HEK293 (cell line): ENCODE data around the gene BCL6.

Experiments
- CTCF ChIA-PET: fragments of 350-600 bp; formaldehyde crosslinking; extraction: SDS; loops from one replicate; lab custom pipeline; 2021; ENCODE audit warnings: antibody characterized with exemption; lab: Yijun Ruan, JAX
- POLR2A ChIA-PET: fragments of 300-600 bp; formaldehyde crosslinking; extraction: SDS; loops from one replicate; lab custom pipeline; 2020; ENCODE audit warnings: antibody characterized with exemption, inconsistent platforms; lab: Yijun Ruan, JAX
- H3K27ac ChIP-seq: fragments of 200-500 bp; sonication (Bioruptor generic); 2 replicates; pipeline ENCODE4 v1.5.1; 2014; ENCODE audit warnings: low read depth, low read length, control low read depth, inconsistent platforms; ENCODE audit errors: extremely low read depth
- H3K36me3 ChIP-seq, 2 experiments: fragments of 200-500 bp in 1 of 2; sonication (Bioruptor generic) in 1 of 2; 1 replicate in 1 of 2; 2 replicates in 1 of 2; pipeline ENCODE4 v1.5.1; 2014 to 2017; ENCODE audit warnings: inconsistent platforms in 2 of 2, low read length in 2 of 2; ENCODE audit not compliant: control insufficient read depth in 2 of 2, insufficient read depth in 1 of 2
- H3K4me1 ChIP-seq: fragments of 200-500 bp; sonication (Bioruptor generic); 2 replicates; pipeline ENCODE4 v1.5.1; 2014; ENCODE audit warnings: mild to moderate bottlenecking, low read length, inconsistent platforms; ENCODE audit not compliant: control insufficient read depth, insufficient read depth
- H3K4me3 ChIP-seq: 2 replicates; pipeline ENCODE4 v1.5.1; 2011; ENCODE audit warnings: low read depth, mild to moderate bottlenecking, control low read depth, low read length, moderate library complexity
- H3K9me3 ChIP-seq: fragments of 200-500 bp; sonication (Bioruptor generic); 2 replicates; pipeline ENCODE4 v1.5.1; 2014; ENCODE audit warnings: low read depth, low read length, inconsistent platforms; ENCODE audit not compliant: control insufficient read depth, insufficient read depth
- EGR2 ChIP-seq: fragments of 450-650 bp; formaldehyde crosslinking; IDR thresholded peaks from 2 replicates; pipeline ENCODE4 v1.5.1; 2016; ENCODE audit warnings: low read depth, missing biosample characterization, missing genetic modification characterization
- GLI4 ChIP-seq: fragments of 450-650 bp; formaldehyde crosslinking; IDR thresholded peaks from 2 replicates; pipeline ENCODE4 v1.5.1; 2016; ENCODE audit warnings: missing biosample characterization, missing genetic modification characterization
- GLIS2 ChIP-seq: fragments of 450-650 bp; formaldehyde crosslinking; IDR thresholded peaks from 2 replicates; pipeline ENCODE4 v1.5.1; 2016; ENCODE audit warnings: missing biosample characterization, missing genetic modification characterization
- ZBTB17 ChIP-seq: fragments of 450-650 bp; formaldehyde crosslinking; IDR thresholded peaks from 2 replicates; pipeline ENCODE4 v1.5.1; 2016; ENCODE audit warnings: missing biosample characterization, missing genetic modification characterization
- ZBTB7A ChIP-seq: fragments of 450-650 bp; formaldehyde crosslinking; IDR thresholded peaks from 2 replicates; pipeline ENCODE4 v1.5.1; 2016; ENCODE audit warnings: low read depth, missing biosample characterization, missing genetic modification characterization
- ZFP69B ChIP-seq: fragments of 450-650 bp; formaldehyde crosslinking; IDR thresholded peaks from 2 replicates; pipeline ENCODE4 v1.5.1; 2016; ENCODE audit warnings: missing biosample characterization, missing genetic modification characterization
- ZNF114 ChIP-seq: fragments of 450-650 bp; formaldehyde crosslinking; IDR thresholded peaks from 2 replicates; pipeline ENCODE4 v1.5.0; 2017; ENCODE audit warnings: missing biosample characterization, missing genetic modification characterization
- ZNF239 ChIP-seq: fragments of 450-650 bp; formaldehyde crosslinking; IDR thresholded peaks from 2 replicates; pipeline ENCODE4 v1.5.1; 2016; ENCODE audit warnings: missing biosample characterization, missing genetic modification characterization
- ZNF37A ChIP-seq: fragments of 450-650 bp; IDR thresholded peaks from 2 replicates; pipeline ENCODE4 v1.5.1; 2018; ENCODE audit warnings: missing biosample characterization, missing genetic modification characterization
- ZNF404 ChIP-seq: fragments of 450-650 bp; formaldehyde crosslinking; IDR thresholded peaks from 2 replicates; pipeline ENCODE4 v1.5.1; 2017; ENCODE audit warnings: missing biosample characterization, missing genetic modification characterization
- ZNF677 ChIP-seq: fragments of 450-650 bp; IDR thresholded peaks from 2 replicates; pipeline ENCODE4 v1.5.0; 2018; ENCODE audit warnings: missing biosample characterization, mild to moderate bottlenecking, missing genetic modification characterization, moderate library complexity
- ZNF747 ChIP-seq: fragments of 450-650 bp; formaldehyde crosslinking; IDR thresholded peaks from 2 replicates; pipeline ENCODE4 v1.5.1; 2016; ENCODE audit warnings: missing biosample characterization, missing genetic modification characterization
- TF ChIP-seq, protein P1 (sequence below): fragments of 450-650 bp; IDR thresholded peaks from 2 replicates; pipeline ENCODE4 v1.5.1; 2018; ENCODE audit warnings: missing biosample characterization, mild to moderate bottlenecking, missing genetic modification characterization
- TF ChIP-seq, protein P2 (sequence below): fragments of 450-650 bp; formaldehyde crosslinking; IDR thresholded peaks from 2 replicates; pipeline ENCODE4 v1.5.1; 2016; ENCODE audit warnings: missing biosample characterization, missing genetic modification characterization
- TF ChIP-seq, protein P3 (sequence below): fragments of 450-650 bp; formaldehyde crosslinking; IDR thresholded peaks from 2 replicates; pipeline ENCODE4 v1.5.1; 2016; ENCODE audit warnings: missing biosample characterization, missing genetic modification characterization
- TF ChIP-seq, protein P4 (sequence below): fragments of 450-650 bp; formaldehyde crosslinking; IDR thresholded peaks from 2 replicates; pipeline ENCODE4 v1.5.1; 2016; ENCODE audit warnings: missing biosample characterization, missing genetic modification characterization
- TF ChIP-seq, protein P5 (sequence below): fragments of 450-650 bp; formaldehyde crosslinking; conservative IDR thresholded peaks from 2 replicates; pipeline ENCODE4 v1.5.1; 2016; ENCODE audit warnings: low read depth, missing biosample characterization, missing genetic modification characterization

The BCL6 gene

DNA sequence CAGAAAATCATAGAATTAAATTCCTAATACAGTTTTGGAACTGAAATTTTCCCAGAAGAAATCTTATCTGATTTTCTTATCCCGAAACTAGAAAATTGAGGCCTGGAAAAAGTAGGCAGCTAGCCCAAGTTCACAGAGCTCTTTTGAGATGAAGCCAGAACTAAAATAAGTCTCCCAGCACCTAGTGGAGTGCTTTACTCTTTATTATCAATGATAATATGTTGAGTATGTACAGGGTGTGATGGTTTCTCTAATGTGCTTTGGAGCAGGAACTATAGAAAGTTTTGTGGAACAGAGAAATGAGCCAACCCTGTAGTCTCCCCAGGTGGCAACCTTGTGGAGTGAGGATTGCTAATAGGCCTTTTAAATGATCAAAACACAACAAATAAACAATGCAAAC lies 30.3 kb upstream of the BCL6 start (continued):
- TF ChIP-seq, protein P1, sequence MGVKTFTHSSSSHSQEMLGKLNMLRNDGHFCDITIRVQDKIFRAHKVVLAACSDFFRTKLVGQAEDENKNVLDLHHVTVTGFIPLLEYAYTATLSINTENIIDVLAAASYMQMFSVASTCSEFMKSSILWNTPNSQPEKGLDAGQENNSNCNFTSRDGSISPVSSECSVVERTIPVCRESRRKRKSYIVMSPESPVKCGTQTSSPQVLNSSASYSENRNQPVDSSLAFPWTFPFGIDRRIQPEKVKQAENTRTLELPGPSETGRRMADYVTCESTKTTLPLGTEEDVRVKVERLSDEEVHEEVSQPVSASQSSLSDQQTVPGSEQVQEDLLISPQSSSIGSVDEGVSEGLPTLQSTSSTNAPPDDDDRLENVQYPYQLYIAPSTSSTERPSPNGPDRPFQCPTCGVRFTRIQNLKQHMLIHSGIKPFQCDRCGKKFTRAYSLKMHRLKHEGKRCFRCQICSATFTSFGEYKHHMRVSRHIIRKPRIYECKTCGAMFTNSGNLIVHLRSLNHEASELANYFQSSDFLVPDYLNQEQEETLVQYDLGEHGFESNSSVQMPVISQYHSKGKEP (tag by site-specific recombination) = no peak
- no peak for TF ChIP-seq ZNF37A
- TF ChIP-seq ZFP69B (tag by site-specific recombination) = no peak
- TF ChIP-seq ZBTB7A (tag by site-specific recombination) = no peak
- TF ChIP-seq GLI4 = no peak
- no peak for TF ChIP-seq ZNF114
- TF ChIP-seq EGR2 = no peak
- no peak for TF ChIP-seq ZNF677 (tag by site-specific recombination)
- no peak for TF ChIP-seq GLIS2
- TF ChIP-seq ZBTB17 (tag by site-specific recombination) = no peak
- TF ChIP-seq, protein P2, sequence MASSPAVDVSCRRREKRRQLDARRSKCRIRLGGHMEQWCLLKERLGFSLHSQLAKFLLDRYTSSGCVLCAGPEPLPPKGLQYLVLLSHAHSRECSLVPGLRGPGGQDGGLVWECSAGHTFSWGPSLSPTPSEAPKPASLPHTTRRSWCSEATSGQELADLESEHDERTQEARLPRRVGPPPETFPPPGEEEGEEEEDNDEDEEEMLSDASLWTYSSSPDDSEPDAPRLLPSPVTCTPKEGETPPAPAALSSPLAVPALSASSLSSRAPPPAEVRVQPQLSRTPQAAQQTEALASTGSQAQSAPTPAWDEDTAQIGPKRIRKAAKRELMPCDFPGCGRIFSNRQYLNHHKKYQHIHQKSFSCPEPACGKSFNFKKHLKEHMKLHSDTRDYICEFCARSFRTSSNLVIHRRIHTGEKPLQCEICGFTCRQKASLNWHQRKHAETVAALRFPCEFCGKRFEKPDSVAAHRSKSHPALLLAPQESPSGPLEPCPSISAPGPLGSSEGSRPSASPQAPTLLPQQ (tag by site-specific recombination) = no peak

DNA sequence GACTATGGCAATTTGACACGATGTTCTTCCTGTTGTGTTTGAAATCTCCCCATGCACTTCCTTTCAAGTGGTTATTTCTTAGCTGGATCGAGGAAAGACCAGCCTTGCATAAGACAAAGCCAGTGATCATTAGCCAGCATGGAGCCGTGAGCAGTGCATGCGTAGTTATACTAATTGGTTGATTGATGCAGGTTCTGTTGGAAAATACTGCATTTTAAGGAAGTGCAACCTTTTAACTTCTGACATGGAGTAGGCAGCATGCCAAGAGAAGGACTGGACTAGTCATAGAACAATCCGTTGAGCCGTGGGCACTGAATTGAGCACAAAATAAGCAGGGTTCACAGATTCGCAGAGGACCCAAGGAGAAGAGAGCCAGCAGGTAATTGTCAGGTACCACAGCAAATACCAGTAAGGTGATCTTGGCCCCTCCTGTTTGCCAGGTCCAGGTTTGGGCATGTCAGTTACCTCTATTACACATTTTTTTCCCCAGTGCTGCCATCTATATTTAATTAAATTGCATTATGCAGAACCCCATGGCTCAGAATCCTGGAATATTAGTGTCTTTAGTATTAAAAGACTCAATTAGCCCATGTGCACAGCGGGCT lies 29.0 kb upstream of the BCL6 start:
- H3K4me1 ChIP-seq = no peaks in the 10 kb centered on the region
- H3K4me3 ChIP-seq = no peak overlapping the region
- H3K9me3 ChIP-seq = no peaks in the 10 kb centered on the region
- CTCF ChIA-PET = no interaction called here
- TF ChIP-seq, protein P3, sequence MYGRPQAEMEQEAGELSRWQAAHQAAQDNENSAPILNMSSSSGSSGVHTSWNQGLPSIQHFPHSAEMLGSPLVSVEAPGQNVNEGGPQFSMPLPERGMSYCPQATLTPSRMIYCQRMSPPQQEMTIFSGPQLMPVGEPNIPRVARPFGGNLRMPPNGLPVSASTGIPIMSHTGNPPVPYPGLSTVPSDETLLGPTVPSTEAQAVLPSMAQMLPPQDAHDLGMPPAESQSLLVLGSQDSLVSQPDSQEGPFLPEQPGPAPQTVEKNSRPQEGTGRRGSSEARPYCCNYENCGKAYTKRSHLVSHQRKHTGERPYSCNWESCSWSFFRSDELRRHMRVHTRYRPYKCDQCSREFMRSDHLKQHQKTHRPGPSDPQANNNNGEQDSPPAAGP (tag by site-specific recombination) = no peak
- TF ChIP-seq ZNF239 (tag by site-specific recombination) = no peak
- TF ChIP-seq, protein P4, sequence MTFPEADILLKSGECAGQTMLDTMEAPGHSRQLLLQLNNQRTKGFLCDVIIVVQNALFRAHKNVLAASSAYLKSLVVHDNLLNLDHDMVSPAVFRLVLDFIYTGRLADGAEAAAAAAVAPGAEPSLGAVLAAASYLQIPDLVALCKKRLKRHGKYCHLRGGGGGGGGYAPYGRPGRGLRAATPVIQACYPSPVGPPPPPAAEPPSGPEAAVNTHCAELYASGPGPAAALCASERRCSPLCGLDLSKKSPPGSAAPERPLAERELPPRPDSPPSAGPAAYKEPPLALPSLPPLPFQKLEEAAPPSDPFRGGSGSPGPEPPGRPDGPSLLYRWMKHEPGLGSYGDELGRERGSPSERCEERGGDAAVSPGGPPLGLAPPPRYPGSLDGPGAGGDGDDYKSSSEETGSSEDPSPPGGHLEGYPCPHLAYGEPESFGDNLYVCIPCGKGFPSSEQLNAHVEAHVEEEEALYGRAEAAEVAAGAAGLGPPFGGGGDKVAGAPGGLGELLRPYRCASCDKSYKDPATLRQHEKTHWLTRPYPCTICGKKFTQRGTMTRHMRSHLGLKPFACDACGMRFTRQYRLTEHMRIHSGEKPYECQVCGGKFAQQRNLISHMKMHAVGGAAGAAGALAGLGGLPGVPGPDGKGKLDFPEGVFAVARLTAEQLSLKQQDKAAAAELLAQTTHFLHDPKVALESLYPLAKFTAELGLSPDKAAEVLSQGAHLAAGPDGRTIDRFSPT (tag by site-specific recombination) = no peak
- no peak for TF ChIP-seq ZNF747 (tag by site-specific recombination)
- TF ChIP-seq ZNF404 (tag by site-specific recombination) = no peak
- TF ChIP-seq, protein P5, sequence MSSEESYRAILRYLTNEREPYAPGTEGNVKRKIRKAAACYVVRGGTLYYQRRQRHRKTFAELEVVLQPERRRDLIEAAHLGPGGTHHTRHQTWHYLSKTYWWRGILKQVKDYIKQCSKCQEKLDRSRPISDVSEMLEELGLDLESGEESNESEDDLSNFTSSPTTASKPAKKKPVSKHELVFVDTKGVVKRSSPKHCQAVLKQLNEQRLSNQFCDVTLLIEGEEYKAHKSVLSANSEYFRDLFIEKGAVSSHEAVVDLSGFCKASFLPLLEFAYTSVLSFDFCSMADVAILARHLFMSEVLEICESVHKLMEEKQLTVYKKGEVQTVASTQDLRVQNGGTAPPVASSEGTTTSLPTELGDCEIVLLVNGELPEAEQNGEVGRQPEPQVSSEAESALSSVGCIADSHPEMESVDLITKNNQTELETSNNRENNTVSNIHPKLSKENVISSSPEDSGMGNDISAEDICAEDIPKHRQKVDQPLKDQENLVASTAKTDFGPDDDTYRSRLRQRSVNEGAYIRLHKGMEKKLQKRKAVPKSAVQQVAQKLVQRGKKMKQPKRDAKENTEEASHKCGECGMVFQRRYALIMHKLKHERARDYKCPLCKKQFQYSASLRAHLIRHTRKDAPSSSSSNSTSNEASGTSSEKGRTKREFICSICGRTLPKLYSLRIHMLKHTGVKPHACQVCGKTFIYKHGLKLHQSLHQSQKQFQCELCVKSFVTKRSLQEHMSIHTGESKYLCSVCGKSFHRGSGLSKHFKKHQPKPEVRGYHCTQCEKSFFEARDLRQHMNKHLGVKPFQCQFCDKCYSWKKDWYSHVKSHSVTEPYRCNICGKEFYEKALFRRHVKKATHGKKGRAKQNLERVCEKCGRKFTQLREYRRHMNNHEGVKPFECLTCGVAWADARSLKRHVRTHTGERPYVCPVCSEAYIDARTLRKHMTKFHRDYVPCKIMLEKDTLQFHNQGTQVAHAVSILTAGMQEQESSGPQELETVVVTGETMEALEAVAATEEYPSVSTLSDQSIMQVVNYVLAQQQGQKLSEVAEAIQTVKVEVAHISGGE (tag by site-specific recombination) = no peak
- POLR2A ChIA-PET = no interaction called here
- no peaks in the 10 kb centered on the region for H3K36me3 ChIP-seq
- H3K27ac ChIP-seq = no peak overlapping the region
